HTR-8/SVneo (cell line): ENCODE measurements around the gene GATAD2A.
"Not testable (repeated sequence)": the region's sequence is repeated elsewhere in the genome, so short reads cannot be mapped to it uniquely, and the experiment has no call there.

Source experiments
- DNase-seq: peaks from one replicate; pipeline ENCODE4 v3.0.0; 2011; ENCODE audit warnings: low spot score, mixed read lengths; ENCODE audit not compliant: insufficient read length
- FAIRE-seq: peaks from 2 replicates; lab custom pipeline; 2011; peaks lifted over from hg19 to GRCh38; lab: Jason Lieb, UNC

Gene GATAD2A

DNA sequence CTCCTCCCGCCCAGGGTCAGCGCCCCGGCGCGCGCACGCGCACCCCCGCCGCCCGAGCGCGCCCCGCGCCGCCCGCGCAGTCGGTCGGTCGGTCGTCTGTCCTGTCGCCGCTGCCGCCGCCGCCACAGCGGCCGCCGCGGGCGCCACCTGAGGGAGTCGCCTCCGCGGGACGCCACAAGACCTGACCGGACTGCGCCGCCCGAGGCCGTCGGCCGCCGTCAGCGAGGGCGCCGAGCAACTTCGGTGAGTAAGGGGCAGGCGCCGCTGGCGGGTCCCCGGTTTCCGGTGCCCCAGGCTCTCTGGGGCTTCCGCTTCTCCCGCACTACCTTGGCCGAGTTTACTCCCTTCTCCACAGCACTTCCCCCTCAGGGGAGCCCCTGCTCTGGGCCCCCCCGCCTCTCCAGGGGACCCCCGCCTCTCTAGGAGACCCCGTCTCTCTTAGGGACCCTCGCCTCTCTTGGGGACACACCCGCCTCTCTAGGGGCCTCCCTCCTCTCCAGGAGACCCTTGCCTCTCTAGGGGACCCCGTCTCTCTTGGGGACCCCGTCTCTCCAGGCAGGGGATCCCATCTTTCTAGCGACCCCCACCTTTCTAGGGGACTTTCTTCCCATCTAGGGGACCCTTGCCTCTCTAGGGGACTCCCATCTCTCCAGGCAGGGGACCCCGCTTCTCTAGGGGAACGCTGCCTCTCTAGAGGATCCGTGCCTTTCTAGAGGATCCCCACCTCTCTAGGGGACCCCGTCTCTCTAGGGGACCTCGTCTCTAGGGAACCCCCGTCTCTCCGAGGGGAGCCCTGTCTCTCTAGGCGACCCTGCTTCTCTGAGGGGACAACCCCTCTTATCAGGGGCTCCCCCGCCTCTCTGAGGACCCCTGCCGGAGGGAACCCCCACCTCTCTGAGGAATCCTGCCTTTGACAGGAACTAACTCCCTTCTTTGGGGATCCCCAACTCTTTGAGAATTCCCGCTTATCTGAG lies 19.3 kb upstream of the GATAD2A start:
- FAIRE-seq = no peak
- DNase-seq = peak; percentile 27

- FAIRE-seq (no peak), DNase-seq (no peak)
These were observed 18.4 kb upstream of the GATAD2A start for GRCh38 chr19:19387108-19387507.

DNA sequence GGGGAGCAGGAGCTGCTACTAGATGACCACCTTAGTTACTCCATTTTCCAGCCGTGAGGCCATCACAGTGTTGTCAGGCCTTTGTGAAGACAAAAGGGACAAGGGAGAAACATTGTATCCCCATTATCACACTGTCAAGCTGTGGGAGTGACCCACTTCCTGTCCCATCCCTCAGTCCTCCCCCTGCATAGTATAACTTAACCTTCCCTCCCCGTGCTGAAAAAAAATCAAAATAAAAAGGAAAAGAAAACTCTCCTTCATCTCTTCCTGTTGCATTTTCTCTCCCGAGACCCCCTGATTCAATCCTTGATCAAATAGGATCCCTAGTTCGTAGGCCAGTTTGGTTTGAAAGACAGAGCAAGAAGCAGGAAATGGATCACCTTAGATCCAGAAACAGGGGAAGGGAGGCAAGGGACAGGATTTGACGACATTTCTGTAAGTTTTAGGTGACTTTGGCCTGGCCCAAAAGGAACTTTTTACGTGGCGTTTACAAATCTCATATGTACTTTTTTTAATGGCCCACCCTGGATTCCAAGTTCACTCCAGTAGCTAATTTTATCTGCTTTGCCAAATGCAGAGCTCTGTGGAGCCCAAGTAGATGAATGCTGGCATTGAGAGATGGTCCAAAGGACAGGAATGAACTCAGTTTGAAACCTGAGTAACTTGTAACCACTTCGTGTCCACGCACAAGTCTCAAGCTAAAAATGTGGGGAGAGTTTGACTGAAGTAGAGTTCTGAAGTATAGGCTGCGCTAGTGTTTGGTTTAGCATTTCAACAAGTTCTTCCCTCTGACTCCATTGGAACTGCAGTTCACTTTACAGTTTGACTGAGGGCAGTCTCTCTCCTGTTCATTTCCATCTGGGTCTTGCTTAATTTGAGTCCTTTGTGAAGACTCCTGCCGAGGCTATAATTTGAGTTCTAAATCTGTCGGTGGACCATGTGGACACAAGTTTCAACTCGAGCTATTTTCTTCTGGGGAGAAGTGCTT lies 16.6 kb upstream of the GATAD2A start:
- FAIRE-seq (no peak), DNase-seq (no peak)

- FAIRE-seq, DNase-seq: not testable (repeated sequence)
These were observed 15.8 kb upstream of the GATAD2A start for GRCh38 chr19:19389683-19390082.

DNA sequence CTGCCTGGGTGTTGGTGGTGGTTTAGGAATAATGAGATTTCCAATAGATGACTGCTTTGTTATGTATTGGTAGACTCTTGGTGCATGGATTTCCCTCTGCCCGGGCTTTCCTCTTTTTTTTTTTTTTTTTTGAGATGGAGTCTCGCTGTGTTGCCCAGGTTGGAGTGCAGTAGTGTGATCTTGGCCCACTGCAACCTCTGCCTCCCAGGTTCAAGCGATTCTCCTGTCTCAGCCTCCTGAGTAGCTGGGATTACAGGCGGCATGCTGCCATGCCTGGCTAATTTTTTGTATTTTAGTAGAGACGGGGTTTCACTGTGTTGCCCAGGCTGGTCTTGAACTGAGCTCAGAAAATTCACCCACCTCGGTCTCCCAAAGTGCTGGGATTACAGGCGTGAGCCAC lies 11.1 kb upstream of the GATAD2A start:
- FAIRE-seq, DNase-seq: not testable (repeated sequence)

- DNase-seq = no peak
- peak; percentile 48 for FAIRE-seq
These were observed 5.6 kb upstream of the GATAD2A start for GRCh38 chr19:19399733-19400433.

DNA sequence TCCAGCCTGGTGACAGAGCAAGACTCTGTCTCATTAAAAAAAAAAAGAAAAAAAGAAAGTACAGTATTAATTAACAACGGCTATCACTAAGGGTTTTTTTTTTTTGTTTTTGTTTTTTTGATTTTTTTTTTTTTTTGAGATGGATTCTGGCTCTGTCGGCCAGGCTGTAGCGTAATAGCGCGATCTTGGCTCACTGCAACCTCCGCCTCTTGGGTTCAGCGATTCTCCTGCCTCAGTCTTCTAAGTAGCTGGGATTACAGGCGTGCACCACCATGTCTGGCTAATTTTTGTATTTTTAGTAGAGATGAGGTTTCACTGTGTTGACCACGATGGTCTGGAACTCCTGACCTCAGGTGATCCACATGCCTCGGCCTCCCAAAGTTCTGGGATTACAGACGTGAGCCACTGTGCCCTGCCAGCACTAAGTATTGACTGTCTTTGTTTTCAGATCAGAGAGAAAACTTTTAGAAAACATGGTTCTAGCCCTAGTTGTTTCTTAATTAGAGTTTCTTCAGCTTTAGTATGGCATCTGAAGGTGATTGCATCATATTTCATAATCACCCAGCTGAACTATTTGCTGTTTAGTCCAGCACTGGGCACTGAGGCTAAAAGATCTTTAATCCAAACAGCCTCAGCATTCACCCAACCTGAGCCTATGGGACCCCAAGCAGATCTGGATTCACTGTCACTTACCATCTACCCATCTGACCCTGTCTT lies 2.7 kb upstream of the GATAD2A start:
- DNase-seq = no peak

DNA sequence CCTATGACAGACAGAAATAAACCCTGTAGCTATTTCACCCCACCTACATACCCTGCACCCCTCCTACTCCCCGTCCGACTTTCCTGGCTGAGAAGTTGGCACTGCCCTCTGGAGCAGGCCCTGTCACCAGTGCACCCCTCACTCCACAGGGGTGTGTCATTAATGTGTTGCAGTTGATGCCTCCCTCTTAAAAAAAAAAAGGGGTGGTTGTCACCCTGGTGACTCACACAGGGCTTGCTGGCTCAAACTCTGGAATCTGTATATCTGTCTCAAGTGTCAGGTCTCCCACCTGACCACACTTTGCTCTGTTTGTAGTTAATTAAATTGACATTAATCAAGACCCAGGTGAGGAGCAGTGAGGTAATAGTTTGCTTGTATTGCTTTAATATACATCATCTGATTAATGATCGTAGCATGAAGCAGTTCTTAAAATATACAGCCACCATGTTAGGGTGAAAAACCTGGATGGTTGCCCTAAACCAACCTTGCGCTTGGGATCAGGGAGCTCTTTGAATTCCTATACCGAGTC lies 2.0 kb upstream of the GATAD2A start:
- peak; percentile 58 for DNase-seq
- no peak for FAIRE-seq

More for the DNA sequence above, 2.7 kb upstream of the GATAD2A start:
- FAIRE-seq = no peak

DNA sequence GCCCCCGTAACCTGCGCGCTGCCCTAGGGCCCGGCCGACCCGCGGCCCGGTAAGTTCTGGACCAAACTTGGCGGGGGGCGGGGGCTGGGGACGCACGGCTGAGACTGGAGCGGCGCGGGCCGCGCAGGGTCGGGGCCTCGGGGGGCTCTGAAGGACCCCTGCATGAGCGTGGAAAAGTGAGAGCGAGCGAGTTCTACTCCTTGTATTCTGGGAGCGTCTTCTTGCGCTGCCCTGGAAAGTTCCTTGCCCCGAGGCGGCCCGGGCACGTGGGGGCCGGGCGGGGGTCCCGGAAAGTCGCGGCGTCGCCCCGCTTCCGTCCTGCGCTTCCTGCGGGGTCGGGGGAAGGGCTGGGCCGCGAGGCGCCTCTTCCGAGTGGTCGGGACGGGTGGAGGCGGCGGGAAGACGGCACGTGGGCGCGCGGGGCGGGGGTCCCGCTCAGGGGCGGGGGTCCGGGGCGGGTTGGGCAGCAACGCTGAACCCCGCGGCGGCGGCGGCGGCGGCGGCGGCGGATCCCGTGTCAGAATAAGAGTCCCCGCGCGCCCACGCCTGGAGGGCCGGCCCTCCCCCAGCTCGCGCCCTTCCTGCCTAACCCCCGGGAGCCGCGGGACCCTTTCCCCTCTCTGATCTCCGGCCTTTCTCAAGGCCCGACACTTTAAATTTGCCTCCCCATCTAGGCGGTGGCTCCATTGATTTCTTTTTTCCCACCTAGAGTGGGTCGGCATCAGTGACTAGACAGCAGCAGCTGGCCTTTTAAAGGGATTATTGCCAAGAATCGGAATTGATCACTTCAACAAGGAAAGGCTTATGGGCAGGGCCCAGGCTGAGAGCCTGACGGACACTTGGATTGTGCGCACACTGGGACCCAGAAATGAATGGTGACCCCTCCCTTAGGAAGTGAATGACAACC lies 749 bp downstream of the GATAD2A start:
- peak; percentile 45 for DNase-seq
- FAIRE-seq = no peak

DNA sequence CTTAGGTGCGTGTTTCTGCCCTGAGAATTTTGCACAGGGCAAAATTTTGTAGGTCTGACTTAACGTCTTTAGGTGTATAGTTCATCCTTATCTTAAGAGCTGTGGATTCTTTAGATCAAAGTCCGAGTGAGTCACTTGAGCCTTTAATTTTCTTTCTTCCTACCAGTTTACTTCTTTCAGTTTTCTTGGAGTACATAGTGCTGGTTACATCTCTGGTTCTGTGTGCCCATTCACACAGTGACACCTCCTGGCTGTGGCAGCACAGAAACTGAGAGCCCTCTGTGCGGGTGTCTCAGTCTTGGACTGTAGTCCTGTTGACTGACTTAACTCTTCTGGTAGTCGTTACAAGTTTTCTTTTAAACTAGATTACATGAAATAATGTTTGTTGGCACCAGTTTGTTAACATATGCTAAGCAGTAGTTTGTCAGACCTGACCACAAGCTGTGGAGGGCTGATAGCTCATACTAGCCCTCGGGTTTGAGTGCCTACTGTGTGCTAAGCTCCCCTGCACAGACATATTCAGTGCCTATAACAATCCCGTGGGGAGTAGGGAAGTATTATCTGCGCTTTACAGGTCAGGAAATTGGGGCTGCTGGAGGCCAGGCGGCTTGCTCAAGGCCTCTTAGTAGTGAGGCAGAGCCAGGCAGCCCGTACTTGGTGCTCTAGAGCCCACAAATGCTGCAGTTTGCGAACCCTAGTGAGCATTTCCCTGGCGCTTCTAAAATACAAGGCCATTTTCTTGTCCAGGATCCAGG lies 1.6 kb downstream of the GATAD2A start:
- DNase-seq (no peak), FAIRE-seq (no peak)

DNA sequence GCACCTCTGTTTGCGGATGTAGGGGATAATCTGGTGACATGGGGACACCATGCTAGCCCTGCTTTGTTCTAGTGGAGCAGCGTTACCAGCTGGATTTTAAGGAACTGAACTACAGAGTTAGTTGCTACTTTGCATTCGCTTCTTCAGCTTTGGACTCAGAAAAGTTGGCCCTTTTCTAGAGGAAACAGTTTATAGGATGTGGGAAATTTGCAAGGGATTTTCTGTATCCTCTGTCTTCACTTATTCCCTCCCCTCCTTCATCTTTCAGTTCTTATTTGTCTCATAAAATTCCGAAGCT lies 2.1 kb downstream of the GATAD2A start:
- DNase-seq = no peak
- no peak for FAIRE-seq

DNA sequence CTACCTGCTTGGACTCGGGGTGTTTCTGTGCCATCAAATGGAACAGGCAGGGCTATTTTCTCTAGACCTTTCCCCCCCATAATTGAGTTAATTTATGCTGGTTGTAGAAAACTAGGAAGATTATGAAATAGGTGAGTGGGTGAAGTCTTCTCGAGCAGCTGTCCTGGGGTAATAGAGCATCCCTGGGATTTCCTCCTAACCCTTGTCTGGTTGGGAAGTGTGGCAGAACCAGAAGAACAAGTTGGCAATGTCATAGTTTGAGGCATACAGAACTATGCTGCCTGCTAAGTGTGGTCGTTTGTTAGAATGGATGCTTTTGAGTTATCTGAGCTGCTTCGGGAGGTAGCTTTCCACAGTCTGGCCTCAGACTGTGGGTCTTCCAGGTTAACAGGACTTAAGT lies 3.7 kb downstream of the GATAD2A start:
- no peak for FAIRE-seq
- no peak for DNase-seq

- FAIRE-seq (no peak), DNase-seq (no peak)
These were observed 4.2 kb downstream of the GATAD2A start for GRCh38 chr19:19409631-19410030.

DNA sequence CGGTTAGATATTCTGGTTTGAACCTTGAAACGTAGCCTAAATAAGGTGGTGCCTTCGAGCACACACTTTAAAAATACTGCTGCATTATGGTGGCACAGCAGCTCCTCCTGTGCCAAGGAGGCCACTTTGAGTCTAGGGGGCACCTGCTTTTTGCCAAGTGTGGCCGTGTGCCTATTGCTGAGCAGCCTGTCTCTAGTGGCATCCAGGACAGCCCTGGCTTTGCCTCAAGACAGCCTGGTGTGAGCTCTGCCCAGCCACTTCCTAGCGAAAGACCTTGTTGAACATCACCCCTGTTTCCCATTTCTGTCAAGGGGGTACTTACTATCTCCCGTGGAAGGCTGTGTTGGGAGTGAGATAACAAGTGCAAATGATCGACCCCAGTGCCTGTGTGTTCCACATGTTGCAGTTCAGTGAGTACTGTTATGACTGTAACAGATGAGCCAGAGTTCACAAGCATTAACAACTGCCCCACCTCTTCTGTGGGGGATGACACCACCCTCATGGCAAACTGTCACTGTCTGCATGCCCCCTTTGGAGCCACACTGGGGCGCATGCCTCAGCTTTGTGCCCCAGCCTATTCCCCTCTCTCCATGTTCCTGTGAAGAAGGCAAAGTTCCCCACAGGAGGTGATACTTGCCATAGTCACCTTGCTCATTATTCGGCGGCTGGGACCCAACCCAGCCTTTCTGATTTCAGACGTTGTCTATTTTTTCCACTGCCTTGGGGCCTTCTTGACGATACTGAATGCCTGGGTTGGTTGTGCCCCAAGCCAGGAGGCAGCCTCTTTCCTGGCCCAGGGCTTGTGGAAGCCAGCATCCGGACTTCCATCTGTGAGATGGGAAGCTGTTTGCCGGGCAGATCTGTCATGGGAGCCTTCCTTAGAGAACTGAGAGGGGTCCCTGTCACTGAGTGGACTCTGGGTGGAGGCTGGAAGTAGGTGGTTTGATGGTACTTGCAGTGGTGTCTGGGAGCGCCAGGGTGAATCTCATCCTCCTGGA lies 5.4 kb downstream of the GATAD2A start:
- DNase-seq (no peak), FAIRE-seq (peak; percentile 58)

DNA sequence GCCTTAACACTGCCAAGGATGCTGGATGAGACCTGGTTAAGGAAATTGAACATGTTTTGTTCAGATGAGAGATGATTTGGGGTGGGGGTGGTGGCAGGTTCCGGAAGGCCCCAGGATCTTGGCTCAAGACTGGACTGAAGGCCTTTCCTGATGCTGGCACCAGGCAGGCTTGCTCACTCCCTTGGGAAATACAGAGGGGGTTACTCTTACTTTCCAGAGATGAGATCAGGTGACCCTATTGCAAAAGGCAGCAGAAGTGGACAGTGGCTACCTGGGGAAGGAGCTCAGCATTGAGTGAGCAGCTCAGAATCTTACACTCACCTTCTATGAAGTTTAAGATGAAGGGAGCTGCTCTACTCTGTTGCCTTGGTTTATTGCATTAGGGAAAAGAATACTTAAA lies 10.8 kb downstream of the GATAD2A start:
- FAIRE-seq (no peak), DNase-seq (no peak)

DNA sequence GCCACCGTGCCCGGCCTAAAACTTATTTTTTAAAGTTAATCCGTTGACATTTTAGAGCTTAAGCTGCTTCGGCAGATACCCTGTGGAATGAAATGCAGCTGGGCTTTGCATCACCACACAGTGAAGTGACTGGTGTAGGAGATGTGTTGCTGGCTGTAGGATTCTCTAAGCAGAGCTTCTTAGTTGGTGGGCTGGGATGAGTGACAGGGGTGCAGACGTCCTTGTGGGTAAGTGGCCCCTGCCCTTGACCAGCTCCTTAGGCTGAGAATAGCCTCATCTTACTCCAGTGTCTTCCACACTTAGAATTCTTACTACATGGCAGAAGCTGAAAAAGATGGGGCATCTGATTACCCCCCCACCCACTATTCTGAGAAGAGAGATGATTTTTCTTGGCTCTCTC lies 11.6 kb downstream of the GATAD2A start:
- no peak for FAIRE-seq
- DNase-seq = no peak
